ENCODE data around the gene ROR2.

Gene ROR2

GRCh38 chr9:91711755-91712601 lies 238.1 kb downstream of the ROR2 start:
- DNase-seq, result no peak

DNA sequence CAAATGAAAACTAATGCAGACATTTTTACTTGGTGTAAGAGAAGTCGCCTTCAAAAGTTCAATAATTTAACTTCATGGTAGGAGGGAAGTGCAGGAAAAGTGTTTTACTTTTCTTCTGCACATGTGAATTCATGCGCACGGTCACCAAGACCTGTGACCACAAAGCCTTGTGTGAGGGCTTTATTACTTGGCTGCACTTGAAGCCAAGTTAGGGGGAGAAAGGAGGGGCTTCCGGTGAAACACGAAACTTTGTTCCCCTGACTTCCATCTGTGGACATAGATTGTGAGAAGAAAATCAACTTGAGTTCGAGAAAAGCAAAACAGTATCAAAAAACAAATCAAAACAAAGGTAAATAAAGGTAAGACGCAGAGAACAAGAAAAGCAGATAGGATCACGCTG lies 239.9 kb downstream of the ROR2 start:
- DNase-seq, result no peak

DNA sequence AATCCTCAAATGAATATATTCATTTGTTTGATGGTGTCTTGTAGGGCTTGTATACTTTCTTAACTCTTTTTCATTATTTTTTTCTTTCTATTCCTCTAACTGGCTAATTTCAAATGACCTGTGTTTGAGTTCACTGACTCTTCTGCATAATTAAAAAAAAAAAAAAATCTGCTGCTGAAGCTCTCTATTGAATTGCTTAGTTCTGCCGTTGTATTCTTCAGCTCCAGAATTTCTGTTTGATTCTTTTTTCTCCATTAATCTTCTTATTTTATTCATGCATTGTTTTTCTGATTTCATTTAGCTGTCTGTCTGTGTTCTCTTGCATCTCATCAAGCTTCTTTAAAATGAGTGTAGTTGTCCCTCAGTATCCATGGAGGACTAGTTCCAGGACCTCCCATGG lies 244.6 kb downstream of the ROR2 start:
- DNase-seq, result no peak

DNA sequence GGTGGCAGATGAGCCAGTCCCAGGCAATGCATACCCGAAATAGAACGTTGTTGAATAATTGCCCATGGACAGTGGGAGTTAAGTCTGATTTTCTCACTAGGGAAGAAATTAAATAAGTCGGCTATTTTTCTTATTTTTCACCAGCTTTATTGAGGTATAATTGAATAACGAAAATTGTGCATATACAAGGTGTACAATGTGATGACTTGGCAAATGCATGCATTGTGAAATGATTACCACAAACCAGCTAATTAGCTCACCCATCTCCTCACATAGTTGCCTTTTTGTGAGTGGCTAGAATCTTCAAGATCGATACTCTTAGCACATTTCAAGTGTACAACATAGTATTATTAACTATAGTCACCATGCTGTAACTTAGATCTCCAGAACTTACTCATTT lies 249.6 kb downstream of the ROR2 start:
- DNase-seq, result no peak

DNA sequence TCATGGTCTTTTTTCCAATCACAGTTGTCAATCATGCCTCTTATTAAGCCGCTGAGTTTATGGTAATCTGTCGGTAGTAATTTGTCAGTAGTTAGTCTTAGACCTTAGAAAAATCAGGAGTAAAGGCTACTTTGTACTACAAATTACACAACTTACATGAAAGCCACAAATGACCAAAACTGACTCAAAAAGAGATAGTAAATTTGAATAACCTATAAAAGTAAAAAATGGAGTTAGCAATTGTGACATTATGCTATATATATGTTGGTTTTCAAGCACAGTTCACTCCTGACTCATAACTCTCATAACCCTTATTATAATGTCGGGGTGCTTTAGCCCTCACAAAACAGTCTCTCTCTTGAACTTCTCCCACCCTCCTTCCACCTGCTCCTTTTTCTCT lies 251.8 kb downstream of the ROR2 start:
- DNase-seq, result no peak

DNA sequence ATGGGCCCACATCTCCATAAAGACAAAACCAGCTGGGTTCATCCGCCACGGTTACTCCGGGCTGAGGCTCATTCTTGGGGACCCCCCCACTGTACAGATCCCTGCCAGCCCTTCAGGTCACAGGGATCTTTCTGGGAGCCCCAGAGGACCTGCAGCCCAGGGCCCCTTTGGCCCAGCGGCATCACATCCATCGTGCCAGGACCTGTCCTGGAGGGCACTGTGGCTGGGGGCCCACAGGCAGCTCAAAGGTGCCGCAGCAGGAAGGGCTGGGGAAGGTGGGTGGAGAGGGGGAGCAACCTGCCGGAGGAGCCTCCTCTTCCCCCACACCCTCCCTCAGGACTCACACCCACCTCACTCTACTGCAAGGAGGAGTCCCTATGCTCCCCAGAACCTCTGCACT lies 252.8 kb downstream of the ROR2 start:
- no peak for DNase-seq

DNA sequence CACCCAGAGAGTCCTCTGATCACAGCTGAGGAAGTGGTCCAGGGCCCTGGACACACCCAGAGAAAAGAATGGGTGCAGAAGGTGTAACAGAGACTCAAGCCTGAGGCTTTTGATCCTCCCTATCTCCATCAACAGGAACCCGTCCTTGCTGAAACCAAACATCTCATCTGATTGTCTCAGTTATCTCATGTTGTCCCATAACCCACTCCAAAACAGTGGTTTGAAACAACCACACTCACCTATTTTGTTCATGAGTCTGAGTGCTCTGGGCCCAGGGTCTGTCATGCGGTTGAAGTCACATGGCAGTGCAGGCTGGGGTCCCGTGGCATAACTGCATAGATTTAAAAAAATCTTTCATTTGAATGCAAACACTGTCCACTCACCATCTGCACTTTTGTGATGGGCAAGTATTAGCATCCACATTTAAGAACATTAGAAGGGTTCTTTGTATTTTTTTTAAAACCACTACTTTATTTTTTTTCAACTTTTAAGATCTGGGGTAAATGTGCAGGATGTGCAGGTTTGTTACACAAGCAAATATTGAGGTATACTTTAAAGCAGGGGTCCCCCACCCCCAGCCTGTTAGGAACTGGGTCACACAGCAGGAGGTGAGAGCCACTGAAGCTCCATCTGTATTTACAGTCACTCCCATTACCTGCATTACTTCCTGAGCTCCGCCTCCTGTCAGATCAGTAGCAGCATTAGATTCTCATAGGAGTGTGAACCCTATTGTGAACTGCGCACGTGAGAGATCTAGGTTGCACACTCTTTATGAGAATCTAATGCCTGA lies 255.8 kb downstream of the ROR2 start:
- DNase-seq, result no peak

DNA sequence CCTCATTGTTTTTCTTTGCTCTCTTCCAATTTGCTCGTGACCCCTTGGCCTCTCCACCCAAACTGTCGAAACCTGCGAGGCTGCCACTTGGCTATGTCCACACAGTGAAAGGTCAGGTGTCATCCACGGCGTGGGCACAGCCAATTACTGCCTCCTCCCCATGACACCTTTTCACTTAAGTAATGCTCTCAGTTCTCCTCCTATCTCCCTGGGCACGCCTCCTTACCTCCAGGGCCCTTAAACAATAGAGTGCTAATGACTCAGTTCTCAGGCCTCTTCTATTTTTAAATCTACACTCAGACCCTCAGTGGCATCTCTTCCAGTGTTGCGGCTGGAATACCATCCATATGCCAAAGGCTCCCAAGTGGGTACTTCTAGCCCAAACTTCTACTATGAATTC lies 256.8 kb downstream of the ROR2 start:
- DNase-seq, result no peak

DNA sequence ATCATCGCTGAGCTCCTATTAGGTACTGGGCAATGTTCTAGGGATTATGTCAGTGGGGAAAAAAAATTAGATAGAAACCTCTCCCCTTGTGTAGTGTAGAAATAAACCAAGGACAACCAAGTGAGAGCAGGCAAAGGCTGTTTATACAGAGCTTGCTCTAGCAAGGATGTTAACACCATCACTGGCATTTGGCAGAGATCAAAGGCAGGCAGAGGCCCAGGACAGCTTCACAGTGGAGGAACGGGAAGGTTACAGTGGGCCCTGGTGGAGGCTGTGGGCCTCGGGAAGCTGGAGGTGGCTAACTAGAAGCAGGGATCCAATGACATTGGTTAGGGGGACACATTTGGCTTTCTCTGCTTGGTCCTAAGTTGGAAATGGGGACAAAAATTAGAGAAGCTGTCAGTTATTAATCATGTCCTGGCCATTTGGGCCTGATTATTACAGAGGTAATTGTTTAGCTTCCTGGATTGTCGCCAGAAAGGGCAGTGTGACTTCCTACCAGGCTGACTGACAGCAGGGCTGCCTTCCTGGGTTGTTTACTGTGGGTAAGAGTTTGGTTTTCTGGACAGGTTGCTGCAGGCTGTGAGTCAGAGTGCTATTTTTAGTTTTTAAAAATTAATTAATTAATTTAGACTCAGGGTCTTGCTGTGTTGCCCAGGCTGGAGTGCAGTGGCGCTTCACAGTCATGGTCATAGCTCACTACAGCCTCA lies 259.3 kb downstream of the ROR2 start:
- DNase-seq, result no peak

- no peak for DNase-seq
These were observed 261.0 kb downstream of the ROR2 start for GRCh38 chr9:91689006-91689405.

DNA sequence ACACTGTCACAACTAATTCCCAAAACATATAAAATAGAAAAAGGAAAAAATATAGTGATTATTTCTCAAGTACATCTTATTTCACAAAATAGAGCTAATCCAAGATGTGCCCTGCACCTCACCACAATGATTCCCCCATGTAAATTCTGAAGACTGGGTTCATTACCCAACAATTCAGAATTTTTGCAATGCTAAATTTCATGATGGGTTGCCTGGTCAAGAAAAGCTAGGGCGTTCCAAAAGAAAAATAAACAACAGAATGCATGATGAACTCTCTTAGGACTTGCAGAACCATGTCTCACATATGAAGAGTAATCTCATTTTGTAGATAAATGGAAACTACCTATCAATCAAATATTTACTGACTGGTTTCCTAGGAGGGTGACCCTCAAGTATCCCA lies 266.8 kb downstream of the ROR2 start:
- no peak for DNase-seq

- no peak for DNase-seq
These were observed 267.2 kb downstream of the ROR2 start for GRCh38 chr9:91682806-91683205.

GRCh38 chr9:91681461-91682305 lies 268.3 kb downstream of the ROR2 start:
- DNase-seq, result no peak

- DNase-seq, result no peak
These were observed 269.0 kb downstream of the ROR2 start for GRCh38 chr9:91680998-91681397.

- DNase-seq, result no peak
These were observed 269.9 kb downstream of the ROR2 start for GRCh38 chr9:91680106-91680505.

GRCh38 chr9:91678807-91679580 lies 271.0 kb downstream of the ROR2 start:
- DNase-seq, result no peak

DNA sequence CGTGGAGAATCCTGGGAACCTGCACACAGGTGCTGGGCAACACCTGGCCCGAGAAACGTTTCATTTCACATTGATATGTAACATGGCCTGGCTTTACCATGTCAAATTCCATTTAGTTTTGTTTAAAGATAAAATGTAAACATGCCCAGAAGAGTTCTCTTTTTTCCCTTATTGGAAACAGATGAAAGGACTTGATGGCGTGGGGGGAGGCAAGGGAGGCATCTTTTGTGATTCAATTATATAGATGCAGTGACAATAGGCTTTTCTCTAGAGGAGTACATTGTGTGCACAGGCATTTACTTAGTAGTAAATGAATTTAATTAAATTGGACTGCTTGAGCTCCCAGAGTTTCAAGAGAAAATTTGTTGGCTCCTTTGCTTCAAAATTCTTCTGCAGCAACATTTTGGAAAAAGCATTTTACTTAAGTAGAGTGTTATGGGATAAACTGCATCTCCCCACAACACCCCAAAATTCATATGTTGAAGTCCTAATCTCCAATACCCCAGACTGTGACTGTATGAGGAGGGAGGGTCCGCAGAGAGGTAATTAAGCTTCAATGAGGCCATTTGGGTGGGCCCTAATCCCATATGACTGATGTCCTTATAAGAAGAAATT lies 272.1 kb downstream of the ROR2 start:
- peak; percentile 31 to 52 for DNase-seq

GRCh38 chr9:91677331-91677730 lies 272.7 kb downstream of the ROR2 start:
- DNase-seq, result no peak

- no peak for DNase-seq
These were observed 274.0 kb downstream of the ROR2 start for GRCh38 chr9:91676046-91676445.

DNA sequence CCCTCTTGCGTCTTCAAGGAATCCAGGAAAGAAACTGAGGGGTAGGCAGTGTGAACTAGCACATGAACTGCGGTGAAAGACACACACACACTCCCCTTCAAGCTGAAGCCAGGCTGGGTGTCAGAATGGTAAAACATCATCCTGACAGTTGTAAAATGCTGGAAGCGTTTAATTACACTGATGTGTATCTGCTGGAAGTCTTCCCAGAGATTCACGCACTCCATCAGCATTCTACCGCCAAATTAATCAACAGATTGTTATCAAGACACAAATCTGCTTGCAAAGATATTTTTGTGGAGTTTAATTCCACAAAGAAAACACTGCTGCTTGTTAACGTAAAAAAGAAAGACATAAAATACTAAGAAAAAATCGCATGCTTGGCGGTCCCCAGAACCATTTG lies 285.4 kb downstream of the ROR2 start:
- no peak for DNase-seq

DNA sequence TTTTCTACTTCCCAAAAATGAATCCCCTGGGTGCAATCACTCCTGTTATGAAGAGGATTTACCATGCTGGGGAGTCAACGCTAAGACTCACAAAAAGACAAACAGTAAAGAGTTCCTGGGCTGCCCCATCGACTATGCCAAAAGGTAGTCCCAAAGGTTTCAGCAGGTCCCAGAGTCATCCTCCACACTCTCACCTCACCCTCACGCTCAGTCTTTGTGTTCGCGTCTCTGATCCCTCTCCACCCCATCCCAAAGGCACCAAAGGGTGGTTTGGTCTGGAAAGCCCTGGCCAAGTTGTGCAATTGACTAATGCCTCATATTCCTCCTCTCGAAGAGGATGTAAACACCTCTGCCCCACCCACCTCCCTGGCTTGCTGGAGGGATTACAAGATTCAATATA lies 286.2 kb downstream of the ROR2 start:
- DNase-seq, result no peak
